Neural crest cell (in vitro differentiated cells): ENCODE data around the gene RNASE13. TPM values are rescaled to one million over a fixed set of nuclear protein-coding genes. Genes with fewer than 3 reads are reported as not detected.

Experiments used
- DNase-seq: peaks from one replicate; pipeline ENCODE4 v3.0.0; 2021; ENCODE audit warnings: low read depth, mixed read lengths, low spot score
- H3K27ac Mint-ChIP-seq: one replicate; pipeline ENCODE4 v1.8.0; 2021; ENCODE audit warnings: mild to moderate bottlenecking, mixed read lengths; ENCODE audit not compliant: unreplicated experiment
- H3K27me3 Mint-ChIP-seq: 2 replicates; pipeline ENCODE4 v1.8.0; 2021; ENCODE audit warnings: low read depth, mild to moderate bottlenecking, mixed read lengths
- H3K36me3 Mint-ChIP-seq: 2 replicates; pipeline ENCODE4 v1.8.0; 2021; ENCODE audit warnings: low read depth, mild to moderate bottlenecking, mixed read lengths
- H3K4me1 Mint-ChIP-seq: 2 replicates; pipeline ENCODE4 v1.8.0; 2021; ENCODE audit warnings: mixed read lengths
- H3K4me3 Mint-ChIP-seq: one replicate; pipeline ENCODE4 v1.8.0; 2021; ENCODE audit warnings: mild to moderate bottlenecking, mixed read lengths
- H3K9me3 Mint-ChIP-seq: 2 replicates; pipeline ENCODE4 v1.8.0; 2021; ENCODE audit warnings: mixed read lengths
- CTCF ChIP-seq: fragments of 200-600 bp; sonication (generic); conservative IDR thresholded peaks from 2 replicates; pipeline ENCODE4 v1.5.0; 2021; ENCODE audit warnings: antibody characterized with exemption, mild to moderate bottlenecking
- total RNA-seq: library from RNA; stranded (reverse); gene quantifications from 2 replicates; pipeline ENCODE4 v1.2.1, GENCODE V29; 2021

RNASE13 gene
- total RNA-seq, 1 donor from 2014 or later: not detected

GRCh38 chr14:21050597-21050996 is 16.0 kb upstream of the RNASE13 start:
- Mint-ChIP-seq H3K27me3 (peaks cover 1% of the 10 kb centered on the region), H3K27ac (no peak overlapping the region), H3K36me3 (no peaks in the 10 kb centered on the region), H3K9me3 (no peaks in the 10 kb centered on the region), H3K4me1 (no peaks in the 10 kb centered on the region), H3K4me3 (no peak overlapping the region)
- no peak for DNase-seq
- TF ChIP-seq CTCF: no peak

- H3K27ac Mint-ChIP-seq: no peak overlapping the region
- no peaks in the 10 kb centered on the region for H3K9me3 Mint-ChIP-seq
- no peak overlapping the region for H3K4me3 Mint-ChIP-seq
- H3K36me3 Mint-ChIP-seq: no peaks in the 10 kb centered on the region
- TF ChIP-seq CTCF: no peak
- H3K4me1 Mint-ChIP-seq: no peaks in the 10 kb centered on the region
- no peak for DNase-seq
- H3K27me3 Mint-ChIP-seq: peaks cover 13% of the 10 kb centered on the region
Measured at GRCh38 chr14:21049271-21049673, 14.7 kb upstream of the RNASE13 start.

GRCh38 chr14:21048638-21049037 is 14.0 kb upstream of the RNASE13 start:
- H3K27ac Mint-ChIP-seq: no peak overlapping the region
- H3K4me3 Mint-ChIP-seq: no peak overlapping the region
- H3K4me1 Mint-ChIP-seq: no peaks in the 10 kb centered on the region
- peaks cover 15% of the 10 kb centered on the region for H3K27me3 Mint-ChIP-seq
- H3K9me3 Mint-ChIP-seq: no peaks in the 10 kb centered on the region
- no peak for TF ChIP-seq CTCF
- no peak for DNase-seq
- H3K36me3 Mint-ChIP-seq: no peaks in the 10 kb centered on the region

- H3K9me3 Mint-ChIP-seq: no peaks in the 10 kb centered on the region
- TF ChIP-seq CTCF: no peak
- peaks cover 28% of the 10 kb centered on the region for H3K27me3 Mint-ChIP-seq
- no peaks in the 10 kb centered on the region for H3K36me3 Mint-ChIP-seq
- DNase-seq: no peak
- no peak overlapping the region for H3K4me3 Mint-ChIP-seq
- H3K4me1 Mint-ChIP-seq: no peaks in the 10 kb centered on the region
- no peak overlapping the region for H3K27ac Mint-ChIP-seq
Measured at GRCh38 chr14:21047378-21047781, 12.8 kb upstream of the RNASE13 start.

GRCh38 chr14:21043974-21044618 is 9.5 kb upstream of the RNASE13 start:
- no peak for TF ChIP-seq CTCF
- Mint-ChIP-seq H3K9me3 (no peaks in the 10 kb centered on the region), H3K27me3 (peaks cover 32% of the 10 kb centered on the region), H3K36me3 (no peaks in the 10 kb centered on the region), H3K4me3 (no peak overlapping the region), H3K27ac (no peak overlapping the region), H3K4me1 (peaks cover 7% of the 10 kb centered on the region)
- no peak for DNase-seq
